ENCODE data around the gene CCDC179.

- TF ChIP-seq FOXP1 (IDR thresholded peaks at IDR 0.05) (no peak), FOXP1 (CRISPR knock-in tag; IDR thresholded peaks at IDR 0.05) (no peak), RAD51 (IDR thresholded peaks at IDR 0.05; ENCODE audit: borderline replicate concordance) (no peak)
- TF ChIP-seq, protein P1, sequence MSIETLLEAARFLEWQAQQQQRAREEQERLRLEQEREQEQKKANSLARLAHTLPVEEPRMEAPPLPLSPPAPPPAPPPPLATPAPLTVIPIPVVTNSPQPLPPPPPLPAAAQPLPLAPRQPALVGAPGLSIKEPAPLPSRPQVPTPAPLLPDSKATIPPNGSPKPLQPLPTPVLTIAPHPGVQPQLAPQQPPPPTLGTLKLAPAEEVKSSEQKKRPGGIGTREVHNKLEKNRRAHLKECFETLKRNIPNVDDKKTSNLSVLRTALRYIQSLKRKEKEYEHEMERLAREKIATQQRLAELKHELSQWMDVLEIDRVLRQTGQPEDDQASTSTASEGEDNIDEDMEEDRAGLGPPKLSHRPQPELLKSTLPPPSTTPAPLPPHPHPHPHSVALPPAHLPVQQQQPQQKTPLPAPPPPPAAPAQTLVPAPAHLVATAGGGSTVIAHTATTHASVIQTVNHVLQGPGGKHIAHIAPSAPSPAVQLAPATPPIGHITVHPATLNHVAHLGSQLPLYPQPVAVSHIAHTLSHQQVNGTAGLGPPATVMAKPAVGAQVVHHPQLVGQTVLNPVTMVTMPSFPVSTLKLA (IDR thresholded peaks at IDR 0.05): no peak
These were observed 8.8 kb downstream of the CCDC179 start for GRCh38 chr11:22851477-22851876.
